CD4-positive, CD25-positive, alpha-beta regulatory T cell (primary cell): ENCODE results near the gene KIF6. TPM values are rescaled to one million over a fixed set of nuclear protein-coding genes. Genes with fewer than 3 reads are reported as not detected.

Experiments
- ATAC-seq, 2 donors: fragments of 150-1000 bp; cut with Tn5 transposase; one replicate each; pipeline ENCODE4 v1.10.0; 2021; ENCODE audit warnings: low read depth in 2 of 2, moderate number of reproducible peaks in 2 of 2, moderate library complexity in 1 of 2
- DNase-seq, 3 donors: peaks; one replicate each; pipeline versions ENCODE4 v3.0.0 to v3.0.0-alpha.2; 2012 to 2022; ENCODE audit warnings: mixed read lengths in 1 of 3
- H3K27ac ChIP-seq: one replicate; pipeline ENCODE4 v1.7.0; 2013; ENCODE audit warnings: mild to moderate bottlenecking, low read length; ENCODE audit not compliant: insufficient read depth, poor library complexity, severe bottlenecking
- H3K27me3 ChIP-seq: one replicate; pipeline ENCODE4 v1.7.0; 2013; ENCODE audit warnings: low read length; ENCODE audit not compliant: control insufficient read depth, insufficient read depth
- H3K36me3 ChIP-seq: one replicate; pipeline ENCODE4 v1.7.0; 2013; ENCODE audit warnings: mild to moderate bottlenecking, low read length, moderate library complexity; ENCODE audit not compliant: control insufficient read depth, insufficient read depth
- H3K4me1 ChIP-seq: 2 replicates; pipeline ENCODE4 v1.7.0; 2013; ENCODE audit warnings: mild to moderate bottlenecking, low read length; ENCODE audit not compliant: insufficient read depth, control insufficient read depth, poor library complexity, severe bottlenecking
- H3K4me3 ChIP-seq: one replicate; pipeline ENCODE4 v1.7.0; 2013; ENCODE audit warnings: low read depth, mild to moderate bottlenecking, low read length, moderate library complexity
- H3K9me3 ChIP-seq, 2 experiments: 1 replicate in 1 of 2; 2 replicates in 1 of 2; pipeline ENCODE4 v1.7.0; 2013; ENCODE audit warnings: low read length in 2 of 2, mild to moderate bottlenecking in 1 of 2, moderate library complexity in 1 of 2; ENCODE audit not compliant: control insufficient read depth in 2 of 2
- H3K27ac Mint-ChIP-seq, 3 donors: one replicate each; pipeline ENCODE4 v1.8.0; 2020 to 2022; ENCODE audit warnings: mild to moderate bottlenecking in 3 of 3, mixed read lengths in 3 of 3, moderate library complexity in 2 of 3
- H3K27me3 Mint-ChIP-seq: one replicate; pipeline ENCODE4 v1.8.0; 2022; ENCODE audit warnings: mild to moderate bottlenecking, mixed read lengths
- H3K36me3 Mint-ChIP-seq: one replicate; pipeline ENCODE4 v1.8.0; 2020; ENCODE audit warnings: mixed read lengths
- H3K4me1 Mint-ChIP-seq, 4 donors: one replicate each; pipeline ENCODE4 v1.8.0; 2020 to 2022; ENCODE audit warnings: mixed read lengths in 4 of 4, mild to moderate bottlenecking in 1 of 4
- H3K4me3 Mint-ChIP-seq, 4 donors: one replicate each; pipeline ENCODE4 v1.8.0; 2020 to 2022; ENCODE audit warnings: mild to moderate bottlenecking in 4 of 4, mixed read lengths in 4 of 4, moderate library complexity in 3 of 4
- H3K9me3 Mint-ChIP-seq, 7 donors: one replicate each; pipeline ENCODE4 v1.8.0; 2020 to 2022; ENCODE audit warnings: mixed read lengths in 7 of 7, mild to moderate bottlenecking in 3 of 7, moderate library complexity in 2 of 7
- polyA plus RNA-seq, 4 donors: library from polyadenylated mRNA; unstranded; fragments of 300-500 nt; fragmentation: Illumina TruSeq; gene quantifications; one replicate each; pipeline ENCODE4 v1.2.3, GENCODE V29; 2021
- total RNA-seq: library from RNA; stranded (reverse); gene quantifications from one replicate; pipeline ENCODE4 v1.2.3, GENCODE V29; 2022

KIF6 gene
- total and polyA plus RNA-seq, 5 donors from 2014 or later = not detected

DNA sequence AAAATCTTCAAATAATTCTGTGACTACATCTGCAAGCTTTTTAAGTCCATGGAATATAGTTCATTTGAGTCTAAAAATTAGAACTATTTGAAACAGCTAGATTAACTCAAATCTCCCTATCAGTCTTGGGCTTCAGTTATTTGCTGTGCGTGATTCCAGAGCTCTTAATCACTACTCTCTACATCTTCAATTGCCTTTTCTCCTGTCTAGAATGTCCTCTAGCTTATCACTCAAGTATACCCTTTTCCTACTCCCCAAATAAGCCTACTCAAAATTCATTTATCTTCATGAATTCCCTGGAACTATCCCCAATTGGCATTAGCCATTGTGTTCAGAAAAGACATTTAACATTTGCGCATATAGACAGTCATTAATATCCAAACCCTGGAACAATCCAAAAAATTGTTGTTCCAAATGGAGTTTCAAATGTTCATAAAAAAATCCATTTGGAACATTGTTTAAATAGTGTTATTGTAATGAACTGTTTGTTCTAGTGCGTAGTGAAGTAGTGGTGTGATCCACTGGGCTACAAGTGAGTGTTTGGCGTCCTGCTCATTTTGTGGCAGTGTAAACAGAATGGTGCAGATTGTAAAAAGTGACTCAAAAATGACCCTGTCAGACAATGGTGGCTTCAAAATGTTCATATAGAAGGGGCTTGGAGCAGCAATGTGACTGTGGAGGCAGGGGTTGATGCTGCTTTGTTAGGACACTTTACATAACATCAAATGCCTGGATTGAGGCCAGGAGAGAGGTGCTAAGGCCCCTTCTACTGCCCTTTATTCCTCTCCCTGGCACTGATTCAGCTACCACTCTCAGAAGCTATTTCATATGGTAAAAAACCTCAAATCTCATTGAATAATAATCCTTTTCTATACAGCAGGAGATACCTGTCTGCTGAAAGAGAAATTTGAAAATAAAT is 122.3 kb downstream of the KIF6 start:
- H3K27ac Mint-ChIP-seq = no peak overlapping the region
- no peaks in the 10 kb centered on the region for H3K4me1 ChIP-seq
- H3K36me3 ChIP-seq = no peaks in the 10 kb centered on the region
- ATAC-seq (no peak), DNase-seq (no peak)
- no peak overlapping the region for H3K4me3 Mint-ChIP-seq
- H3K36me3 Mint-ChIP-seq = no peaks in the 10 kb centered on the region
- peaks cover 0 to 11% (median 0%) of the 10 kb centered on the region in 7 donors for H3K9me3 Mint-ChIP-seq
- H3K4me1 Mint-ChIP-seq = no peaks in the 10 kb centered on the region
- H3K4me3 ChIP-seq = no peak overlapping the region
- H3K27ac ChIP-seq = no peak overlapping the region
- no peaks in the 10 kb centered on the region for H3K27me3 ChIP-seq
- H3K27me3 Mint-ChIP-seq = peaks cover 10% of the 10 kb centered on the region
- no peaks in the 10 kb centered on the region for H3K9me3 ChIP-seq

DNA sequence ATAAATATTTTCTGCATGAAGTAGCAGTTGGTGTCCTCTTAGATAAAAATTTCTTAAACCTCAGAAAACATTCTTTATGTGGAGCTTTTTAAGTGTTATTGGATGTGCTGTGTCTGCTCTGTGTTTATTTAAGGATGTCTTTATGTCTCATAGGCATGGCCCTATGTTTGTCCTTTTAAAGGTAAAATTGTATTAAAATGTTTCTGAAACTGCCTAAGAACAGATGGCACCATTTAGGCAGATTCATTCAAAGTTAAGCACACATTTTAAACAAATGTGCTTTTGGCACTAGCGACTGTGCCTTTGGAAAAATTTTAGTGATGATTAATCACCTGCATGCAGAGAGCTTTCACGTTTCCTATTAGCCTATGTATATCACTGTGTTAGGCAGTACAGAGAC is 125.2 kb downstream of the KIF6 start:
- no peaks in the 10 kb centered on the region for H3K36me3 Mint-ChIP-seq
- no peaks in the 10 kb centered on the region for H3K4me1 Mint-ChIP-seq
- H3K4me1 ChIP-seq = no peaks in the 10 kb centered on the region
- DNase-seq (no peak), ATAC-seq (no peak)
- no peak overlapping the region for H3K27ac Mint-ChIP-seq
- H3K27me3 Mint-ChIP-seq = peaks cover 10% of the 10 kb centered on the region
- peaks cover 0 to 13% (median 0%) of the 10 kb centered on the region in 7 donors for H3K9me3 Mint-ChIP-seq
- H3K36me3 ChIP-seq = no peaks in the 10 kb centered on the region
- H3K9me3 ChIP-seq = no peaks in the 10 kb centered on the region
- H3K27me3 ChIP-seq = no peaks in the 10 kb centered on the region
- no peak overlapping the region for H3K27ac ChIP-seq
- no peak overlapping the region for H3K4me3 Mint-ChIP-seq
- H3K4me3 ChIP-seq = no peak overlapping the region

DNA sequence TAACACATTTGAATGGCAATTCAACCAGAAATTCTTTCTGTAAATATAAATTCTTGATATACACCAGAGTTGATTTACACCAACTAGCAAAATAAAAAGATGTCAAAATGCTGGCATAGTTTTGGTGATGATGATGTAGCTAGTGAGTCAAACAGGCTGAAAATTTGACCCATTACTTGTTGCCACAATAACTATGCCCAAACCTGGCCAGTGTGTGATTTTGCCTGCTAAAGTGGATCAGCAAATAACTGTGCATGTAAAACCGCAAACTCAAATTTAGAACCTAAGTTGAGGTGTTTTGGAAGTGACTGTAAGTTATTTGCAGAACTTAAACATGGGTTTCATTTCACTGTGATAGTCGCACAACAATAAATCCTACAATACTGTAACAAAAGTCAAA is 125.9 kb downstream of the KIF6 start:
- peaks cover 0 to 13% (median 0%) of the 10 kb centered on the region in 7 donors for H3K9me3 Mint-ChIP-seq
- no peak overlapping the region for H3K4me3 Mint-ChIP-seq
- DNase-seq (no peak), ATAC-seq (no peak)
- H3K4me1 Mint-ChIP-seq = no peaks in the 10 kb centered on the region
- peaks cover 10% of the 10 kb centered on the region for H3K27me3 Mint-ChIP-seq
- no peak overlapping the region for H3K27ac Mint-ChIP-seq
- H3K4me3 ChIP-seq = no peak overlapping the region
- H3K4me1 ChIP-seq = no peaks in the 10 kb centered on the region
- H3K36me3 ChIP-seq = no peaks in the 10 kb centered on the region
- H3K27ac ChIP-seq = no peak overlapping the region
- no peaks in the 10 kb centered on the region for H3K36me3 Mint-ChIP-seq
- no peaks in the 10 kb centered on the region for H3K9me3 ChIP-seq
- no peaks in the 10 kb centered on the region for H3K27me3 ChIP-seq

DNA sequence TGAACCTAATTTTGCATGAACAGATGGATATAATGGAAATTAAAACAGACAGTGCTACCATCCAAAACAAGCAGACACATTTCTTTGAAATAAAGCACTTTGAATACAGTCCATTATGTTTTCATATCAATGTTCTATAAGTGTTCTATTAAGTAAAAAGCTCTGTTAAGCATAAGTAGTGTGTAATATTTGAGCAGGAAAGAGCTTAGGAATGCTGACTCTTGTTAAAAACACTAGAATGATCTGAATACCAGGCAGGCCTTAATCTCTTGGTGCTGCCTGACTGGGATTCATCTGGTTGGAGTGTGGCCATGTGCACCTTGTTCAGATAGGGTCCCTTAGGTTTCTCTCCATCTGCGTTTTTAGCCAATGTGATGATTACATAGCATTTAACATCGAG is 130.9 kb downstream of the KIF6 start:
- Histone ChIP-seq H3K36me3 (no peaks in the 10 kb centered on the region), H3K27ac (no peak overlapping the region), H3K27me3 (peaks cover 2% of the 10 kb centered on the region), H3K9me3 (no peaks in the 10 kb centered on the region), H3K4me3 (no peak overlapping the region), H3K4me1 (no peaks in the 10 kb centered on the region)
- no peaks in the 10 kb centered on the region for H3K36me3 Mint-ChIP-seq
- ATAC-seq (no peak), DNase-seq (no peak)
- H3K27ac Mint-ChIP-seq = no peak overlapping the region
- H3K4me3 Mint-ChIP-seq = no peak overlapping the region
- peaks cover 0 to 2% (median 0%) of the 10 kb centered on the region in 7 donors for H3K9me3 Mint-ChIP-seq
- no peaks in the 10 kb centered on the region for H3K27me3 Mint-ChIP-seq
- H3K4me1 Mint-ChIP-seq = no peaks in the 10 kb centered on the region

DNA sequence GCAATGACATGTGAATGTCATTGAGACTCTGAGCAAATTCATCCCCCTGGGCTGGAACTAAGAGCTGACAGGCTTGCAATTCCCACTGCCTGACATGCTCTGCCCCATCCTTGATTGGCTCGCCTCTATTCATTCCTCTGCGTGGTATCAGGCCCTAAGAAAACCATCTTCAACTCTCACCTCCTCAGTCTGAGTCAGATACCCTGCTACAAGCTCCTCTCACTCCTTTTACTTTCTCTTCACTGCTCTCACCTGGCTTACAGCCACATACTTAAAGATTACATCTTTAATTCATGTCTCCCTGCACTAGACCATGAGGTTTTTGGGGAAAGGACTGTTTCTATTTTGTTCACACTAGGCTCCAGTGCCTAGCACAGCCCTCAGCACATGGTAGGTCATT is 131.6 kb downstream of the KIF6 start:
- Mint-ChIP-seq H3K36me3 (no peaks in the 10 kb centered on the region), H3K27ac (no peak overlapping the region), H3K27me3 (no peaks in the 10 kb centered on the region), H3K4me1 (no peaks in the 10 kb centered on the region), H3K9me3 (peaks cover 0 to 2% (median 0%) of the 10 kb centered on the region in 7 donors), H3K4me3 (no peak overlapping the region)
- Histone ChIP-seq H3K9me3 (no peaks in the 10 kb centered on the region), H3K4me1 (no peaks in the 10 kb centered on the region), H3K27me3 (peaks cover 2% of the 10 kb centered on the region), H3K27ac (no peak overlapping the region), H3K4me3 (no peak overlapping the region), H3K36me3 (no peaks in the 10 kb centered on the region)
- DNase-seq = no peak
- ATAC-seq = no peak

DNA sequence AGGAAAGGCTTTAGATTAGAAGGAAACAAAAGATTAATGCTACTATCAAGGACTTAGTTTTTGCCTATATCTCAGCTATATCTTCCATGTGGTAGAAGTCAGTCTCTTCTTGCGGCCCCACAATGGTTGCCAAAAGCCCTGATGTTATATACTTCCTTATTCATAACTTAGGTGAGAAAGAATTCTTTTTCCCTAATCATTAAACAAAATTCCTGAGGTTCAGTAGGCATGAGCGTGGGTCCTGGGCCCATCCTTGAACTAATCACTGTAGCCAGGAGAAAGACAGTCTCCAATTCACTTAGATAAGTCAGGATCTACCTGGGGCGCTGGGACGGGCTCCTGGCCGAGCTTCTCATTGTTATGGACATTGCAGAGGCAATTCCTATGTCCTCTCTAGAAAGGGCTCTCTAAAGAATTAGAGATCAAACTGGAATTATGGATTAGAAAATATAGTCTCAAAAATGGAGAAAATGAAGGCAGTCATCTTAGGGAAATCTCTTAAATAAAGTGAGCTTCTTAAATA is 134.3 kb downstream of the KIF6 start:
- no peak overlapping the region for H3K4me3 ChIP-seq
- no peaks in the 10 kb centered on the region for H3K9me3 ChIP-seq
- H3K27me3 ChIP-seq = peaks cover 2% of the 10 kb centered on the region
- no peak overlapping the region for H3K27ac Mint-ChIP-seq
- no peaks in the 10 kb centered on the region for H3K4me1 ChIP-seq
- H3K4me3 Mint-ChIP-seq = no peak overlapping the region
- DNase-seq = no peak
- H3K36me3 Mint-ChIP-seq = no peaks in the 10 kb centered on the region
- H3K4me1 Mint-ChIP-seq = no peaks in the 10 kb centered on the region
- H3K36me3 ChIP-seq = no peaks in the 10 kb centered on the region
- no peak overlapping the region for H3K27ac ChIP-seq
- H3K9me3 Mint-ChIP-seq = peaks cover 0 to 2% (median 0%) of the 10 kb centered on the region in 7 donors
- no peaks in the 10 kb centered on the region for H3K27me3 Mint-ChIP-seq
- ATAC-seq = no peak

DNA sequence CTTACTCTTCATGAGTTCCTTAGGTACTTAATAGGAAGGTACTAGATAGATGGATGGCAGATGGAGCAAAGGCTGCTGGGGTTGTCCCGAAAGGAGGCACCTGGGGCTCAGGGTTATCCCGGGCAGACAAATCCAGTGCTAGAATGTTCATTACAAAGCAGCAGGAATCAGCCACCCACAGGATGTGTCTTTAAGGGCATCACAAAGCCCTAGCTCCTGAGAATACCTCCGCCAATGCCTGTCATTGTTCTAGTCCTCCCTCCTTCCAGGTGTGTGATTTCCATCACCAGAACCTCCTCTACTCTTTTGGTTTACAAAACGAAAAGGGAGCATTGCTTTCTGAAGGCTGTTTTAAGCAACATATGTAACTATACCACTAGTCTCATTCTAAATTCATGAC is 138.1 kb downstream of the KIF6 start:
- H3K4me1 ChIP-seq = no peaks in the 10 kb centered on the region
- Mint-ChIP-seq H3K27me3 (peaks cover 5% of the 10 kb centered on the region), H3K9me3 (peaks cover 0 to 5% (median 0%) of the 10 kb centered on the region in 7 donors), H3K4me3 (no peak overlapping the region), H3K4me1 (no peaks in the 10 kb centered on the region), H3K27ac (no peak overlapping the region), H3K36me3 (no peaks in the 10 kb centered on the region)
- no peaks in the 10 kb centered on the region for H3K36me3 ChIP-seq
- no peaks in the 10 kb centered on the region for H3K9me3 ChIP-seq
- no peak overlapping the region for H3K27ac ChIP-seq
- peaks cover 2% of the 10 kb centered on the region for H3K27me3 ChIP-seq
- ATAC-seq (no peak), DNase-seq (no peak)
- no peak overlapping the region for H3K4me3 ChIP-seq

DNA sequence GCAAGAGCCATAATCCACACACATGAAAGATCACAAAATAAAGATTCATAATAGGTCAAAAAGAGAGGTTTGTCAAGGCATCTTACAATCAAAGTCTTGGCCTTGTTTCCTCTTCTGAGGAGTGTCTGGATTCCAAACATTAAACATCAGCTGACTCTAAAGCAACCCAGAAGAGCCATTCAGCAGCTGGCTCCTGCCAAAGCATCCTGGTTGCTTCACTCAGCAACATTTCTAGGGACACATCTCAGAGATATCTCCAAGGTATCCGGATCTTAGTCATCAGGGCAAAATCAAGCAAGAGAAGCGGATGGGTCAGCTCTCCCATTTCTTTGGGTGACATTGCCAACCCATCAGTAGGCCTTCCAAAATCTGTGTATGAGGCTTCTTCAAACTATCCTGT is 139.6 kb downstream of the KIF6 start:
- Mint-ChIP-seq H3K36me3 (no peaks in the 10 kb centered on the region), H3K4me1 (no peaks in the 10 kb centered on the region), H3K4me3 (no peak overlapping the region), H3K27ac (no peak overlapping the region), H3K27me3 (peaks cover 5% of the 10 kb centered on the region), H3K9me3 (peaks cover 0 to 5% (median 0%) of the 10 kb centered on the region in 7 donors)
- H3K27ac ChIP-seq = no peak overlapping the region
- ATAC-seq = no peak
- peaks cover 2% of the 10 kb centered on the region for H3K27me3 ChIP-seq
- H3K9me3 ChIP-seq = no peaks in the 10 kb centered on the region
- no peak overlapping the region for H3K4me3 ChIP-seq
- no peaks in the 10 kb centered on the region for H3K36me3 ChIP-seq
- no peak for DNase-seq
- no peaks in the 10 kb centered on the region for H3K4me1 ChIP-seq
